Esophagus squamous epithelium (tissue), 4 donors: ENCODE measurements around the gene HOXD9.

Source experiments
- CTCF ChIP-seq, 6 experiments: fragments of 450-650 bp in 4 of 6; fragments of 200-600 bp in 2 of 6; sonication (generic) in 2 of 6; IDR thresholded peaks; one replicate each; pipeline ENCODE4 v1.5.1; 2016 to 2019; ENCODE audit warnings: antibody characterized with exemption in 6 of 6, mild to moderate bottlenecking in 4 of 6, moderate library complexity in 4 of 6
- POLR2A ChIP-seq, 4 donors: fragments of 450-650 bp; IDR thresholded peaks; one replicate each; pipeline ENCODE4 v1.6.1; 2017; ENCODE audit warnings: antibody characterized with exemption in 4 of 4, mild to moderate bottlenecking in 4 of 4, moderate library complexity in 3 of 4

- TF ChIP-seq POLR2A (IDR thresholded peaks at IDR 0.05) (no peak), CTCF (IDR thresholded peaks at IDR 0.05) (no peak)
Measured at GRCh38 chr2:176094349-176094748, 28.2 kb upstream of the HOXD9 start.
